ENCODE measurements around the gene LRGUK.

LRGUK gene

GRCh38 chr7:134186801-134187200, 59.7 kb downstream of the LRGUK start:
- POLR2A ChIA-PET = no interaction called here
- CTCF ChIA-PET = no interaction called here
- H3K4me3 ChIP-seq (ENCODE audit: low read depth, low read length) = no peak overlapping the region
- DNase-seq (ENCODE audit: low read depth, low spot score) = no peak
- TF ChIP-seq CTCF (IDR thresholded peaks at IDR 0.05; ENCODE audit: insufficient read depth, low read length, missing control alignments) = no peak

- no peak overlapping the region for H3K4me3 ChIP-seq (ENCODE audit: low read depth, low read length)
- ChIA-PET POLR2A (no interaction called here), CTCF (interaction anchor here (1.0 kb wide), 1 partner anchor 47 kb away, joined by 4 read pairs; no protein-coding TSS in a partner anchor)
- DNase-seq (ENCODE audit: low read depth, low spot score) = no peak
- TF ChIP-seq CTCF (IDR thresholded peaks at IDR 0.05; ENCODE audit: insufficient read depth, low read length, missing control alignments) = no peak
These were observed 60.8 kb downstream of the LRGUK start for GRCh38 chr7:134187893-134188292.

- no peak for DNase-seq (ENCODE audit: low read depth, low spot score)
- TF ChIP-seq CTCF (IDR thresholded peaks at IDR 0.05; ENCODE audit: insufficient read depth, low read length, missing control alignments) = no peak
- no peak overlapping the region for H3K4me3 ChIP-seq (ENCODE audit: low read depth, low read length)
- POLR2A ChIA-PET = no interaction called here
- CTCF ChIA-PET = no interaction called here
These were observed 61.2 kb downstream of the LRGUK start for GRCh38 chr7:134188311-134188710.

- ChIA-PET CTCF (no interaction called here), POLR2A (no interaction called here)
- no peak for TF ChIP-seq CTCF (IDR thresholded peaks at IDR 0.05; ENCODE audit: insufficient read depth, low read length, missing control alignments)
- DNase-seq (ENCODE audit: low read depth, low spot score) = no peak
- no peak overlapping the region for H3K4me3 ChIP-seq (ENCODE audit: low read depth, low read length)
These were observed 62.4 kb downstream of the LRGUK start for GRCh38 chr7:134189559-134189958.

- TF ChIP-seq CTCF (IDR thresholded peaks at IDR 0.05; ENCODE audit: insufficient read depth, low read length, missing control alignments) = no peak
- no peak for DNase-seq (ENCODE audit: low read depth, low spot score)
- CTCF ChIA-PET = no interaction called here
- no peak overlapping the region for H3K4me3 ChIP-seq (ENCODE audit: low read depth, low read length)
- POLR2A ChIA-PET = no interaction called here
These were observed 64.7 kb downstream of the LRGUK start for GRCh38 chr7:134191876-134192275.

- POLR2A ChIA-PET = no interaction called here
- no peak for DNase-seq (ENCODE audit: low read depth, low spot score)
- no peak overlapping the region for H3K4me3 ChIP-seq (ENCODE audit: low read depth, low read length)
- CTCF ChIA-PET = no interaction called here
- no peak for TF ChIP-seq CTCF (IDR thresholded peaks at IDR 0.05; ENCODE audit: insufficient read depth, low read length, missing control alignments)
These were observed 66.1 kb downstream of the LRGUK start for GRCh38 chr7:134193240-134193639.
